Measurements from ENCODE around the gene ZNF800. TPM values are rescaled to one million over a fixed set of nuclear protein-coding genes. Genes with fewer than 3 reads are reported as not detected.

ZNF800 gene
- total and polyA plus RNA-seq, 2 of the 8 experiments (the other 6 are each of a cell fraction or from before 2014, with no cell fraction given) = 1.0 to 6.5 TPM

DNA sequence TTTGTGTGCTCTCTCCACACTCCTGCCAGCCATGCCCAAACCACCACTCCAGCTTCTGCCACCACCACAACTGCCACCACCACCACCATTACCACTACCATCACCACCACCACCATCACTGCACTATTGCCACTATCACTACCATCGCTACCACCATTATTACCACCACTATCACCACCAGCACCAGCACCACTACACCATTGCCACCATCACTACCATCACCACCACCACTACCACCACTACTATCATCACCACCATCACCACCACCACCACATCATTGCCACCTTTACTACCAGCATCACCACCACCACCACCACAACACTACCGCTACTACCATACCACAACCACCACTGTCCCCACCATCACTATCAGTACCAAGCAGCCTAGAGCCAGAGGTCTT lies 26.0 kb upstream of the ZNF800 start:
- H3K4ac ChIP-seq (replicated peaks; ENCODE audit: insufficient read length, low read depth, low read length) = no peak overlapping the region
- FAIRE-seq (no peak), DNase-seq (ENCODE audit: low read depth in 1 of 2, low spot score in 2 of 2) (no peak)
- no peak overlapping the region for H2BK20ac ChIP-seq (ENCODE audit: low read length)
- H3K27me3 ChIP-seq (replicated peaks in 1 of 4; ENCODE audit: control insufficient read depth in 3 of 4, extremely low read depth in 1 of 4, insufficient read depth in 3 of 4, low read length in 3 of 4) = no peaks in the 10 kb centered on the region; a peak in 1 of 7 replicates
- H2BK120ac ChIP-seq (replicated peaks; ENCODE audit: low read depth, low read length) = no peak overlapping the region
- H4K5ac ChIP-seq (ENCODE audit: insufficient read length, low read depth, low read length) = no peak overlapping the region
- ChIA-PET CTCF (ENCODE audit: partially characterized antibody) (interaction anchor here (1.5 kb wide), 1 partner anchor 9 kb away, joined by 3 read pairs; no protein-coding TSS in a partner anchor), POLR2A (ENCODE audit: partially characterized antibody) (no interaction called here)
- H3K4me1 ChIP-seq (replicated peaks in 1 of 4; ENCODE audit: control insufficient read depth in 3 of 4, insufficient read depth in 4 of 4, low read length in 3 of 4) = no peaks in the 10 kb centered on the region
- H4K20me1 ChIP-seq (replicated peaks in 1 of 2; ENCODE audit: control insufficient read depth in 1 of 2, insufficient read depth in 2 of 2, low read length in 2 of 2) = peaks cover 0 to 3% of the 10 kb centered on the region in 2 experiments
- WGBS, 2 experiments (ENCODE audit: extremely low coverage in 1 of 2, insufficient coverage in 1 of 2, insufficient read length in 1 of 2, insufficient replicate concordance in 2 of 2, low coverage in 1 of 2, low lambda C conversion rate in 2 of 2, missing lambda C conversion rate in 1 of 2) = 50% methylated on average over 2 of the region's 2 CpGs; no CpG with 5 or more reads in 1 of the 2 experiments
- H3K23me2 ChIP-seq (ENCODE audit: low read depth, low read length) = peaks cover 4% of the 10 kb centered on the region; the same call in 1 of the 2 replicates
- H2AK5ac ChIP-seq (ENCODE audit: low read depth, low read length) = no peak overlapping the region
- peak overlapping the region; percentile 84 for H3K56ac ChIP-seq (replicated peaks; ENCODE audit: insufficient read length, low read depth, low read length)
- no peak overlapping the region for H3K4me3 ChIP-seq (ENCODE audit: extremely low read depth in 1 of 4, insufficient read depth in 2 of 4, low read depth in 3 of 4, low read length in 4 of 4)
- H3K18ac ChIP-seq (ENCODE audit: extremely low read depth, low read length) = no peak overlapping the region
- H3K36me3 ChIP-seq (ENCODE audit: control insufficient read depth in 2 of 4, insufficient read depth in 4 of 4, low read length in 3 of 4) = no peaks in the 10 kb centered on the region
- 0 out of 2 replicates have a peak overlapping the region, but pooled peaks have one; percentile 31 for H2BK15ac ChIP-seq (ENCODE audit: low read length)
- H3K14ac ChIP-seq (ENCODE audit: insufficient read length) = no peak overlapping the region
- H3K79me1 ChIP-seq (ENCODE audit: low read depth, low read length) = no peaks in the 10 kb centered on the region
- no peak overlapping the region for H3K27ac ChIP-seq (ENCODE audit: low read depth, low read length)
- no peak overlapping the region for H2BK5ac ChIP-seq (ENCODE audit: low read depth, low read length)
- no peak overlapping the region for H3K4me2 ChIP-seq (ENCODE audit: insufficient read depth in 1 of 2, low read depth in 2 of 2, low read length in 2 of 2)
- H3K9me3 ChIP-seq (ENCODE audit: insufficient read depth in 2 of 2, low read depth in 1 of 2, low read length in 1 of 2) = no peaks in the 10 kb centered on the region
- no peak overlapping the region for H3K9ac ChIP-seq (replicated peaks in 1 of 4; ENCODE audit: extremely low read depth in 1 of 4, low read depth in 3 of 4, low read length in 3 of 4)
- no peak overlapping the region for H2AFZ ChIP-seq (ENCODE audit: low read length)
- no peak overlapping the region for H4K91ac ChIP-seq (replicated peaks; ENCODE audit: insufficient read length, low read length)
- H2BK12ac ChIP-seq (ENCODE audit: low read depth, low read length) = no peak overlapping the region
- no peaks in the 10 kb centered on the region for H3K79me2 ChIP-seq (ENCODE audit: control insufficient read depth in 1 of 2, insufficient read depth in 2 of 2, low read length in 2 of 2)
- H3K23ac ChIP-seq (ENCODE audit: insufficient read length) = no peak overlapping the region
- H4K8ac ChIP-seq (ENCODE audit: extremely low read depth, insufficient read depth, low read length) = no peak overlapping the region
- TF ChIP-seq POLR2A (IDR thresholded peaks at IDR 0.05; ENCODE audit: control extremely low read depth in 1 of 2, low read depth in 2 of 2, low read length in 2 of 2) = no peak
- TF ChIP-seq SRF (IDR thresholded peaks at IDR 0.05; ENCODE audit: low read depth, low read length) = no peak
- TF ChIP-seq SIRT6 (IDR thresholded peaks at IDR 0.05; ENCODE audit: low read length) = no peak
- no peak for TF ChIP-seq CREB1 (IDR thresholded peaks at IDR 0.05)
- no peak for TF ChIP-seq CTBP2 (IDR thresholded peaks at IDR 0.05; ENCODE audit: borderline replicate concordance, insufficient read depth, insufficient read length, low read length)
- TF ChIP-seq SP1 (IDR thresholded peaks at IDR 0.05; ENCODE audit: low read depth, low read length) = no peak
- TF ChIP-seq FOSL1 (IDR thresholded peaks at IDR 0.05; ENCODE audit: insufficient read depth, low read depth, low read length) = no peak
- no peak for TF ChIP-seq NRF1 (IDR thresholded peaks at IDR 0.05; ENCODE audit: low read depth, low read length)
- TF ChIP-seq TBP (IDR thresholded peaks at IDR 0.05; ENCODE audit: low read depth, low read length) = no peak
- TF ChIP-seq RXRA (IDR thresholded peaks at IDR 0.05; ENCODE audit: insufficient read depth, low read depth, low read length) = no peak
- no peak for TF ChIP-seq SUZ12 (IDR thresholded peaks at IDR 0.05; ENCODE audit: low read length)
- no peak for TF ChIP-seq JUN (IDR thresholded peaks at IDR 0.05; ENCODE audit: low read depth, low read length)
- TF ChIP-seq GABPA (IDR thresholded peaks at IDR 0.05; ENCODE audit: borderline replicate concordance, insufficient read depth, low read length) = no peak
